ENCODE results near the gene MX2.
A peak's percentile ranks its signal among the peaks of the same experiment; 100 is the strongest.
"Not testable (repeated sequence)": the region's sequence is repeated elsewhere in the genome, so short reads cannot be mapped to it uniquely, and the experiment has no call there.

MX2 gene

DNA sequence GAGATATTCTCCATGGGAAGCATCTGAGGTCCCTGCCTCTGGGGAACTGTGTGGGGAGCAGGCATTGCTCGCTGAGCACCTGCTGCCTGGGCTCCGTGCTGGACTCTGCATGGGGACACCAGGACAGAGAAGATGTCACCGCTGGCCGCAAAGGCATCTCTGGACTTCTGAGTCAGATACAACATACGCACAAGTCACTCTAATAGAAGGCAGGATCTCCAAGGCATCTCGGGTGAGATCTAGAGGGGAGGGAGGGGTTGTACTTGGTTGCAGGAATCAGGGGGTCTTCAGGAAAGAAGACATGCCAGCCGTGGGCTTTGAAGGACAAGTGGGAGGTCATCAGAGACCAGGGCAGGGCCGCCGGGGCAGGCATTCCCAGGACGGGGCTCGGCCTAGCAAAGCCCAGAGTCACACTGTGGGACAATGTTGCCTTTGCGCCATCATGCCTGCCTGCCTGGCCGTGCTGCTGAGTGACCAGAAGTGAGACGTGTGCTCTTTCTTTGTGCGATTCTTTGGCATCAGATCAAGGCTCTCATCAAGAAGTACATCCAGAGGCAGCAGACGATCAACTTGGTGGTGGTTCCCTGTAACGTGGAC lies 28.3 kb downstream of the MX2 start:
- DNase-seq = no peak

DNA sequence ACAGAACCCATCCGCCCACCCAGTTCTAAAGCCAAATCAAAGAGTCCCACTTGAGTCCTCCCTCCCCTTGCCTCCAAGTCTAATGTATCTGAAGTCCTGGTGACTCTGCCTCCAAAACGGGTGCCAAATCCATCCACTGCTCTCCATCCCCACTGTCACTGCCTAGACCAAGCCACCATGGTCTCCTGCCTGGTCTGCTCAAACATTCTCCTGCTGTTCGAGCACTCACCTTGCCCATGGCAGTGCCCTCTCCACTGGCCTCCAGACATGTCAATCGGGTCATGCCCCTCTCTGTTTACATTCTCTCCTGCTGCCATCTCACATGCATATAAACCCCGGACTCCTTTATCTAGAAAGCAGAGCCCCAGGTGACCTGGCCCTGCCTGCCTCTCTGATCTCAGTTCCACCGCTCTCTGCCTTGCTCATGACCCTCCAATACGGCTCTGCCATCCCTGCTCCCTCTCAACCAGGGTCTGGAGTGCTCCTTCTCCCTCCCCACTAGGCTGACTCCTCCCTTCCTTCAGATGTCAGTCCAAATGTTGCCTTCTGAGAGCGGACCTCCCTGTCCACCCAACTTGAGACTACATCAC lies 32.1 kb downstream of the MX2 start:
- no peak for DNase-seq

DNA sequence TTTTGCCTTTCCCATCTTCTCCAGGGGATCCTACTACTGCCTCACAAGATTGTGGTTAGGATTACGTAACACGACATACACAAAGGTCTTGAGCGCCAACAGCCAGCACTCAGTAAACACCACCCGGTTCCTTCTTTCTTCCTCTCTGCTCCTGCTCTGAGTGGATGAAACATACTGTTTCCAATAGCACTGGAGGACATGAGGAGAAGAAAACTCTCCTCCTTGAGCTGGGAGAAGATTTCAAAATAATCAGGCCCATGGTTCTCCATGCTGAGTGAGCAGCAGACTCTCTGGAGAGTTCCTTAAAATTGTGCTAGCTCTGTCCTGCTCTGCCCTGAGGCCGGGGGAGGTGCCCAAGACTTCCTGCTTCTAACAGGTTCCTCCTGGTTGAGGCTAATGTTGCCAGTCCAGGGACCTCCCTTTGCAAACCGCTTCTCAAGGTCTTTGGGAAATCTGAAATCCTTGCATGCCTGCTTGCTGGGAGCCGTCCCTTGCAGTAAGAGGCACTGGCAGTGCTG lies 34.8 kb downstream of the MX2 start:
- DNase-seq = no peak

DNA sequence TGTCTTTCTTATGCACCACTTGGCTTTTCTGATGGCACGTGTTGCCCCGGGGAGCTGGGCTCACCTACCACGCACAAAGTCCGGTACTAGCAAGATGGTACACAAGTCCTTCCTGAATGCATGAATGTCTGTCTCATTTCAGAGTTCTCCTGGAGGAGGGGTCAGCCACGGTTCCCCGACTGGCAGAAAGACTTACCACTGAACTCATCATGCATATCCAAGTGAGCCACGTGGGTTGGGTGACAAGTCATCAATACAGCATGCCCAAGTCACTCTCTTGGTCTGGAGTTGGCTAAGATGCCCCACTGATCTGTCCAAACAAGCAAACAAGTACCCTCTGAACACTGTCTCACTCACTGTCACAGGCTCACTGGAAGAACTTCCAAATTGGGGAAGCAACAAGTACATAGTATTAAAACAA lies 35.7 kb downstream of the MX2 start:
- no peak for DNase-seq

DNA sequence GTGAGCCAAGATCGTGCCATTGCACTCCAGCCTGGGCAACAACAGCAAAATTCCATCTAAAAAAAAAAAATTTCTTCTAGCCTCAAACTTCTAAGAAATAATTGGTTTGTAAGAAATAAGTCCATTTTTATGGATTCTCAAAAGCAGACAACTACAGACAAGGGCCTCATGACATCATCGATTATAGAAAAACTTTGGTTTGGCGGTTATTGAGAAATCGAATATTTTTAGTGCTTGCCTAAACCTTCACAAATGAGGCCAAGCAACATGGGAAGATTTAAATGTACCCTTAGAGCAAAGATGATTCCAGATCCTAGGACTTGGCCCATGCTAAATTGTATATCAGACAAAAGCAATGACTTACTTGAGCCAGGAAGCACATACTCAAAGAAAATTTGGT lies 36.4 kb downstream of the MX2 start:
- DNase-seq = no peak

DNA sequence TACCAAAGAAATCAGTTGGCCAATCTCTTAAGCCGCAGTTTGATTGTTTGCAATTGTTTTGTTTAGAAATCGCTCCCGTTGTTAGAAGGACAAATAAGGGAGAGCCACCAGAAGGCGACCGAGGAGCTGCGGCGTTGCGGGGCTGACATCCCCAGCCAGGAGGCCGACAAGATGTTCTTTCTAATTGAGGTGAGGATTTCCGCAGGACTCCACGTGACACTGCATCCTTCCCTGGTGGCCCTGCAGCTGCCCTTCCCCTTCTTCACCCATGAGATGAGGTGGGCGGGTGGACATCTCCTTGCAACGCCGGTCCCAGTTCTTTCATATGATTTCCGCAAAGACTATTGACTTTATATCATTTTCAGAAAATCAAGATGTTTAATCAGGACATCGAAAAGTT lies 37.0 kb downstream of the MX2 start:
- DNase-seq = no peak

DNA sequence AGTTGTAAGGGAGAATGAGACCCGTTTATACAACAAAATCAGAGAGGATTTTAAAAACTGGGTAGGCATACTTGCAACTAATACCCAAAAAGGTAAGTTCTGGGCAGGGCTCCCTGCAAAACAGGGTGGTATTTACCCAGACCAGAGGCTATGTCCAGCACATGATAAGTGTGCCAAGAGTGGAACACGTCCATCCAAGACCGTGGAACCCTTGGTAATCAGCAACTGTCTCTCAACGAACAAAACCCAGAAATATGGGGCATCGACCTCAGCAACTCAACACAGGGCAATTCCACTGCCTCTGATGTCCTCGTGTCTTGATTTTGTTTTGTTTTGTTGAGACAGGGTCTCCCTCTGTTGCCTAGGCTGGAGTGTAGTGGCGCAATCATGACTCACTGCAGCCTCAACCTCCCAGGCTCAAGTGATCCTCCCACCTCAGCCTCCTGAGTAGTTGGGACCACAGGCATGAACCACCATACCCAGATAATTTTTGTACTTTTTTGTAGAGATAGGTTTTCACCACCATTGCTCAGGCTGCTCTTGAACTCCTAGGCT lies 37.5 kb downstream of the MX2 start:
- no peak for DNase-seq

DNA sequence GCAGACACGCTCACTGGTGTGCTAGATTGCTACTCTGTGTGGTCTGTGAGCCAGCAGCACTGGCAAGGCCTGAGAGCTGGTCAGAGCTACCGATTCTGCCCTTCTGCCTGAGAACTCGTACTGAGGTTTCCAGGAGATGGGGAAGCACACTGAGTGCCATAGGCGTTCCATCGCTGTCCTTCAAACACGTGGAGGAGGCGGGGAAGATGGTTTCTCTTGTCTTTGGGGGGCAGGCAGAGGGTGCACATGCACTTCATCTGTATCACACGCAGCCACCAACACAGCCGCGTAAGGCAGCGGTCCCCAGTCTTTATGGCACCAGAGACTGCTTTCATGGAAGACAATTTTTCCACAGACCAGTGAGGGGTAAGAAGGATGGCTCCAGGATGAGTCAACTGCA lies 40.4 kb downstream of the MX2 start:
- DNase-seq = no peak

DNA sequence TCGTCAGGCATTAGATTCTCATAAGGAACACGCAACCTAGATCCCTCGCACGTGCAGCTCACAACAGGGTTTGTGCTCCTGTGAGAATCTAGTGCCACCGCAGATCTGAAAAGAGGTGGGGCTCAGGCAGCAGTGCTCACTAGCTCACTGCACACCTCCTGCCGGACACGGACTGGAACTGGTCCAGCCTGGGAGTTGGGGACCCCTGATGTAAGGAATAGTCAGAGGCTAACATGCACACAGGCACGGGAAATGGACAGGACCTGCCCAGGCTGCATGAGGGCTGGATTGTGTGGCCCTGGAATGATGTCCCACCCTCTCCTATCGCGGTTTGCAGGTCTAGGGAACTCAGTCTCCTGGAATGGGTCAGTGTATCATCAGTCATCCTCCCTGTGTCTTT lies 41.0 kb downstream of the MX2 start:
- DNase-seq = no peak

DNA sequence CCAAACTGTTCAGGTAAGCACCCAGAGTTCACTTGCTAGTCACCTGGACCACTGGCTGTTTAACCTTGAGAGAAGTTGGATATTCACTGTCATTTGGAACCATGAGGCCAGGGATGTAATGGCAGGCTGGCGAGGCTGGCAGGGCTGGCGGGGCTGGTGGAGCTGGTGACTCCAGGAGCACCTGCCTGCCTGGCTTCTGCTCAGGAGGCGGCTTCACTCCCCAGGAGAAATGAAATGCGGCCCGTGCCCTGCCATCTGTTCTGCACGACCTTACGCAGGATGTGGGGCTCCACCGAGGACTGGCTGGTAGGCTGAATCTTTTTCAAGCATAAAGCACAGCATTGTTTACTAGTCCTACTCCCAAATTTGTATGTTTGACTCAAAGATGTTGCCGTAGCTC lies 41.5 kb downstream of the MX2 start:
- DNase-seq = no peak

DNA sequence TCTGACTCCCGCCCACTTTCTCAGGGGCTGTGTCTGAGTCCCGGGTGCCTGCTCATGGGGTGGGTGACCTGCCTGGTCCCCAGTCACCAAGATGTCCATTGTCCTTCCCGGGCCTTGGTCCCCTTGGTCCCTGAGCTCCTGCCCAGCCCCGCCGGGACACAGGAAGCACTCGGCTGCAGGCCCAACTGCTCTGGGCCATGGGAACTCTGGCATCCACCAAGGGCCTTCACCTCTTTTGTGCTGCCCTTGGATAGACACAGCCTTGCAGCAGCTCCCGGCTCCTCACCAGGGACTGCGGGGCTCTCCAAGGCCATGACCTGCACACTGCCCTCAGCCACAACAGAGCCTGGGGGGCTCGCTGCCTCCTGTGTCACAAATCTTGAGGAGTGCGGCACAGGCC lies 42.1 kb downstream of the MX2 start:
- DNase-seq = no peak

DNA sequence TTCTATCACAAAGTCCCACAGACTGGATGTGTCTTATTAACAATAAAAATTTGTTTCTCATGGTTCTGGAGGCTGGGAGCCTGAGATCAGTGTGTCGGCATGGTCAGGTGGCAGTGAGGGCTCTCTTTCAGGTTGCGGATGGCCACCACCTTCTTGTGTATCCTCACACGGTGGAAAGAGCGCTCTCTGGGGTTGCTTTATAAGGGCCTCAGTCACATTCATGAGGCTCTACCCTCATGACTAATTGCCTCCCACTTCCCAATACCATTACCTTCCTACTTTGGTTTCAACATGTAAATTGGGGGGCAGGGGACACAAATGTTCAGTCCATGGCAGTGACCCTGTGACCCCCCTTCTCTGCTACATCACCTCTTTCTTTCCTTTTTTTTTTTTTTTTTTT lies 43.5 kb downstream of the MX2 start:
- no peak for DNase-seq

DNA sequence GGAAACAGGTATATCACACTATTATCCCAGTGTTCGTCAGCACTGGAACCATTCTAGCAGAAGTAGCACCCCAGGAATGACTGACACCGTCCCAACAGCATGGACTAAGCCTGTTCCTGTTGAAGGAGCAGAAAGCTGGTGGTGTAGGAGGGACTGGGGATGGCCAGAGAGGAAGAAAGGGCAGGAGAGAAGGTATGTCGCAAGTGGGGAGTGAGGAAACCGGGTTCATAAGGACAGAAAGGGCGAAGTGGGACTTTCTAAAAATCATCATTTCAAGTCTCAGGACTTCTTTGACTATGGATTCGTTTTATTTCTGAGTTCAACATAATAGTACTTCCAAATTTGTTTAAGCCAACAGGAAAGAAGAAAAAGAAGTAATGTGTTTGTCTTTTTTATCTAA lies 44.5 kb downstream of the MX2 start:
- no peak for DNase-seq

DNA sequence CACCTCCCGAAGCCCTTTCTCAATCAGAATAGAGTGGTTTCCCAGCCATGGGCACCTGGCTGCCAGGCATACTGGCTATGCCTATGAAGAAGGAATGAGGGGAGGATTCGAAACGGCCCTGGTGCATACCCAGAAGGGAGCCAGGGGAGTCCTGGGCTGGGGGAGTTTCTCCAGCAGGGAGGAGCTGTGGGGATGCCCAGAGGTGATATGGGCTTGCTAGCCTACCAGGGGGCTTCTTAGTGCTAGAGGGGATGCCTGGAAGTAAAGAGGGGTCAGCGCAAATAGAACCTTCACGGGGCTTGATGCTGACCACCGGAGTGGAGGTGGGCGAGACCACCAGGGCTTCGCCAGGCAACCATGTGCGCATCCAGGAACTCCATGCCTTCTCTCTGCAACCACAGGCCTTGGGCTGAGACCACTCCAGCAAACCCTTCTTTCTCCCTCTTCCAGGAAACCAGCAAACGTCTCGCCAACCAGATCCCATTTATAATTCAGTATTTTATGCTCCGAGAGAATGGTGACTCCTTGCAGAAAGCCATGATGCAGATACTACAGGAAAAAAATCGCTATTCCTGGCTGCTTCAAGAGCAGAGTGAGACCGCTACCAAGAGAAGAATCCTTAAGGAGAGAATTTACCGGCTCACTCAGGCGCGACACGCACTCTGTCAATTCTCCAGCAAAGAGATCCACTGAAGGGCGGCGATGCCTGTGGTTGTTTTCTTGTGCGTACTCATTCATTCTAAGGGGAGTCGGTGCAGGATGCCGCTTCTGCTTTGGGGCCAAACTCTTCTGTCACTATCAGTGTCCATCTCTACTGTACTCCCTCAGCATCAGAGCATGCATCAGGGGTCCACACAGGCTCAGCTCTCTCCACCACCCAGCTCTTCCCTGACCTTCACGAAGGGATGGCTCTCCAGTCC lies 46.0 kb downstream of the MX2 start:
- DNase-seq = no peak

DNA sequence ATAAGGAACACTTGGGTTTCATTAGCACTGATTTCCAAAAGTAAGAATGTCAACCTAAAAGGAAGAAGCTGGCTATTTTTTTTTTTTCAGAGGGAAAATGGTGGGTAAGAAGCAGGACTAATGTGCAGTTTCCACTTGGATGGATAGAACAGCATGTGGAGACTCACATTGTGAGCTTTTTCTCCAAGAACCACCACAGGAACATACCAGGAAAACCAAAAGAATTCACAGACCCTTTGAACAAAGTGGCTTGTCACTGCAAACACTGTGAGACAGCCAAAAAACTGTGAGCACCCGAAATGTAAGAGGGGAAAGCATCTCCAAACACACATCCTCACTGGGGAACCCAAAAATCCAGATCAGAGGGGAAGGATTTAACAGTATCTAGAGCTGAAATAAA lies 48.5 kb downstream of the MX2 start:
- DNase-seq = no peak

DNA sequence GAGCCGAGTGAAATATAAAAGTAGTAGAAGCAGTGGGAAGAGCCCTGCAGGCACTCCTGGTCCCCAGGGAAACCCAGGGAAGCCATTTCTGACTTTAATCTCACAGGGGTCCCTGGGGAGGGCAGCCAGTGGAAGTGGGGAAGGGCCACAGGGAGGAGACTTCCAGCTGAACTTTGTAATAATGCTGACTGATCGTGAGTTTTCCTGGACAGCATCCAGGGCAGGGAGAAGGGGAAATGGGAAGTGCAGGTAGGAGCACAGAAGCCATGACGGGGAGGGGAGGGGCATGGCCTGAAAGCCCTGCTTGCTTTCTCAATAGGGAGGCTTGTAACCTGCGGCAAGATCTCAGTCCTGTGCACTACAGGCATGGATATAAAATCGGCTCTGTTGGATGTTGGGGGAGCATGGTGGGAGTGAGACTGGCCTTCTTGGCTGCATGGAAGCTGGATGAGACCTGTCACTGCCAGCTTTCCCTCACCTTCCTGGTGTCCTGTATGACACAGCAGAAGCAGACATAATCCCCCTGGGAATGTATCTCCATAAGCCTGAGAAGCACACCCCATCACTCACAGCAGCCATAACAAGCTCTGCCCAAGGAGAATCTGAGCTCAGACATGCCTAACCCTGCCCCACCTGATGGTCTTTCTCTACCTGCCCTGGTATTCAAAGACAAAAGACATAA lies 49.1 kb downstream of the MX2 start:
- no peak for DNase-seq

DNA sequence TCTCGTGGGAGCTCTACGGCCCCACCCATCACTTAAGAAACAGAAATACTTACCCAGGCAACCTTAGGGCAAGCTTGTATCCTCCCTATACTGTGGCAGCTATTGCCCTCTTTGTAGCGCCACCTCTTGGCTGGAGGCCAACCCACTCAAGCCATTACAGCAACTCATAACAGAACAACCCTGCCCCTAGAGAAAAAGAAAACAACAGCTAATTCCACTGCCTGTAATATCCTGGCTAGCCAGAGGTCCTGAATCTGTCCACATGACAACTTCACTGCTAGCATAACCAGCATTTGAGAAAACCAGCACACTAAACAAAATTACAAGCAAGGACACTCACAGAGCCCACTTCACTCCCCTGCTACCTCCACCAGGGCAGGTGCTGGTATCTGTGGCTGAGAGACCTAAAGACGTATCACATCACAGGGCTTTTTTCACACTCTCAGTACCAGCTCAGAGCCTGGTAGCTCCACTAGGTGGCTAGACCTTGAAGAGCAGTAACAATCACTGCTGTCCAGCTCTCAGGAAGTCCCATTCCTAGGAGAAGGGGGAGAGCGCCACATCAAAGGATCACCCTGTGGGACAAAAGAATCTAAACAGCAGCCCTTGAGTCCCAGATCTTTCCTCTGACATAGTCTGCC lies 49.7 kb downstream of the MX2 start:
- DNase-seq = peak; percentile 10

DNA sequence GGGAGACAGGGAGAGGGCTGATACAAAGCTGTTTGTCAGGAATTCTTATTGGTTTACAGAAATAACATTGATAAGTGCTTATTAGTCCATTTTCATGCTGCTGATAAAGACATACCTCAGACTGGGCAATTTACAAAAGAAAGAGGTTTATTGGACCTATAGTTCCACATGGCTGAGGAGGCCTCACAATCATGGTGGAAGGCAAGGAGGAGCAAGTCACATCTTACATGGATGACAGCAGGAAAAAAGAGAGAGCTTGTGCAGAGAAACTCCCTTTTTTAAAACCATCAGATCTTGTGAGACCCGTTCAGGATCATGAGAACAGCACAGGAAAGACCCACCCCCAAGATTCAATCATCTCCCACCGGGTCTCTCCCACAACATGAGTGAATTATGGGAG lies 55.7 kb downstream of the MX2 start:
- DNase-seq = not testable (repeated sequence)

DNA sequence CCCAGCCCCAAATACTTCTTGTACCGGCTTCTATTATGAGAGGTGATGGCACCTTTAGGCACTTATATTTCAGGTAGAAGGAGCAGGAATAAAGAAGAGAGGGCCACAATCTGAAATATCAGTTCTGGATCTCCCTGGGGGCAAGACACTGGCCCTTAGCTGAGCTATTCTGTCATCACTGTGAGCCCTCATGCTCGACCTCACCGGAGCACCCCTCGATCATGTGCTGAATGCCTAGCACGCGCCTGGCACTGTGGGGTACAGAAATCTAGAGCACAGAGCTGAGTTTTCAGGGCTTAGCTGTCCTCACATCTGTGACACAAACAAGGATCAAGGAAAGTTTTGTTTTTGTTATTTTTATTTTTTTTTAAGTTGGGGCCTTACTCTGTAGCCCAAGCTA lies 56.6 kb downstream of the MX2 start:
- DNase-seq = no peak

DNA sequence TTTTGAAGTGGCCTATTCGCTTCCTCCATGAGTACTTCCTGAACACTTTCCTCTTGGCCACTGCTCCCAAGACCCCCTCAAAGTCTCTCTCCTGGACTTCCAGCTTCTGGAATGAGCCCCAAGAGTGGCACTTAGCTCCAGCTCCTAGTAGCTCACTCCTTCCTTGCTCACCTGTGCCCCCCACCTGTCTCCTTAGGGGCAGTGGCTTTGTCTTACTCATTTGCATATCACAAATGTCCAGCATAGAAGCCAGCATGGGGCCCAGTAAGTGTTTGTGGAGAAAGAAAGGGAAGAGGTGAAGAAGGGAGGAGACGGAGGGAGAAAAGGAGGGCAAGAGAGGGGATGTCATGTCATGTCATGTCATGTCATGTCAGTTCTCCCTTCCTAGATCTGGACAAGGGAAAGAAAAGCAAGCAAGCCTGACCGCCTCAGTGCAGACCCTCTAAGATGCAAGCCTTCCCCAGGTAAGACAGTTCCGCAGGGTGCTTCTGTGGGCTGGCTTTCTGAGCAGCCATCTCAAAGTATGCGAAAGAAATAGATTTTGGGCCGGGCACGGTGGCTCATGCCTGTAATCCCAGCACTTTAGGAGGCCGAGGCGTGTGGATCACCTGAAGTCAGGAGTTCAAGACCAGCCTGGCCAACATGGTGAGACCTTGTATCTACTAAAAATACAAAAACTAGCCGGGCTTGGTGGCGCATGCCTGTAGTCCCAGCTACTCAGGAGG lies 57.3 kb downstream of the MX2 start:
- DNase-seq = no peak

DNA sequence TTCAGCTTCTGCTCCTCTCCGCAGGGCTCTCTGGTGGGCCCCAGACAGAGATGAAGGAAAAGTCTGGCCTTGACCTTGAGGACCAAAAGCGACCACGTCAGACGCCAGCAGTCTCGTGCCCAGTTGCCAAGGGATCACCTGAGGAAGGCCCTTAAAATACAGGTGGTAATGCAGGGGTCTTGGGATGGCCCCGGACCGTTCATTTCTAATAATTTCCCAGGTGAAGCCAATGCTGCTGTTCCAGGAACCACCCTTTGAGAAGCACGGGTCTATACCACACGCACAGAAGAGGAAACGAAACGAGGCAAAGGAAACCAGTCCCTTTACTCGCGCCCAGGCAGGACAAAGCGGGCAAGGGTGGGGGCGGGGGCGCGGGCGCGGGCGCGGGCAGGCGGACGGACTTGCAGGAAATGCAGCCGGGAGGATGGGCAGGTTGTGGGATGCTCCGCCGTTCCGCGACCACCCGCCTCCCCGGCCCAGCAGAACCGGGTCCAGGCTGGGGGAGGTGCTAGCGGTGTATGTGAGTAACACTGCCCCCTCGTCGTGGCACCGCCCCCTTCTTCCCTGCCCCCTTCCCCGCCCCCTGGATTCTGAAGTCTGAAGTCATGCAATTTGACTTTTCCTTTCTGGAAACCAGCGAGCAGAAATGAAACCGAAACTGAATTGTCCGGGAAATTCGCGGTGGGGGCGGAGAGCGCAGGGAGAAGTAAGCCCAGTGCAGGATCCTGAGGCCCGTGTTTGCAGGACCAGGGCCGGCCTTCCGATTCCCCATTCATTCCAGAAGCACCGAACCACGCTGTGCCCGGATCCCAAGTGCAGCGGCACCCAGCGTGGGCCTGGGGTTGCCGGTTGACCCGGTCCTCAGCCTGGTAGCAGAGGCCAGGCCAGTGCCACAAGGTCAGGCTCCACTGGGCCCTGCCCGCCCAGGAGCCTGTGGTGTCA lies 58.4 kb downstream of the MX2 start:
- DNase-seq = peak; percentile 28

Measured in central memory CD4-positive, alpha-beta T cell (primary cell).